Endothelial cell of umbilical vein (primary cell): ENCODE data around the gene MICALL2. TPM values are rescaled to one million over a fixed set of nuclear protein-coding genes. Genes with fewer than 3 reads are reported as not detected.

Experiments
- BruUV-seq: library from RNA; stranded (reverse); fragments of 400-500 nt; replicated peaks from 2 replicates; lab custom pipeline; 2021; lab: Mats Ljungman, UMichigan
- CTCF ChIA-PET: fragments of 300-600, 350-600 bp; sonication (Branson Sonifier 250); formaldehyde crosslinking; loops from one replicate; lab custom pipeline; 2021; ENCODE audit warnings: antibody characterized with exemption, inconsistent platforms; lab: Charles Lee
- POLR2A ChIA-PET: fragments of 300-600, 350-600 bp; sonication (Branson Sonifier 250); formaldehyde crosslinking; loops from one replicate; lab custom pipeline; 2021; ENCODE audit warnings: antibody characterized with exemption, inconsistent platforms; lab: Charles Lee
- DNase-seq: peaks from one replicate; pipeline ENCODE4 v3.0.0-alpha.2; 2011; ENCODE audit warnings: low read depth, low spot score
- FAIRE-seq: peaks from 2 replicates; lab custom pipeline; 2011; peaks lifted over from hg19 to GRCh38; lab: Jason Lieb, UNC
- H2AFZ ChIP-seq: 2 replicates; pipeline ENCODE4 v1.6.0; 2012; ENCODE audit warnings: low read depth, low read length, control low read depth, inconsistent platforms
- H3K27ac ChIP-seq: 2 replicates; pipeline ENCODE4 v1.5.1; 2011; ENCODE audit warnings: low read depth, mild to moderate bottlenecking, control low read depth, low read length, moderate library complexity; ENCODE audit not compliant: insufficient read depth
- H3K27me3 ChIP-seq, 2 experiments: 2 replicates each; pipeline versions ENCODE4 v1.6.0 to v1.6.1; 2011; ENCODE audit warnings: low read length in 2 of 2, mixed read lengths in 1 of 2; ENCODE audit not compliant: control insufficient read depth in 2 of 2, insufficient read depth in 2 of 2
- H3K36me3 ChIP-seq, 2 experiments: 2 replicates in 1 of 2; 3 replicates in 1 of 2; pipeline ENCODE4 v1.5.1; 2011; ENCODE audit warnings: low read length in 2 of 2, mild to moderate bottlenecking in 1 of 2, moderate library complexity in 1 of 2; ENCODE audit not compliant: control insufficient read depth in 2 of 2, insufficient read depth in 2 of 2; ENCODE audit errors: extremely low read depth in 1 of 2
- H3K4me1 ChIP-seq: 3 replicates; pipeline ENCODE4 v1.5.1; 2011; ENCODE audit warnings: mild to moderate bottlenecking, low read length; ENCODE audit not compliant: control insufficient read depth, insufficient read depth; ENCODE audit errors: extremely low read depth
- H3K4me2 ChIP-seq: 2 replicates; pipeline ENCODE4 v1.6.1; 2011; ENCODE audit warnings: low read length, control low read depth, mixed read lengths; ENCODE audit not compliant: insufficient read depth
- H3K4me3 ChIP-seq, 3 experiments: fragments of 200-600 bp in 1 of 3; sonication (generic), shearing (Covaris generic) in 1 of 3; replicated peaks in 1 of 3; 2 replicates each; pipeline ENCODE4 v1.5.1; 2011 to 2016; ENCODE audit warnings: control low read depth in 3 of 3, low read length in 3 of 3, mild to moderate bottlenecking in 2 of 3, inconsistent platforms in 1 of 3, low read depth in 1 of 3, moderate library complexity in 1 of 3; ENCODE audit not compliant: insufficient read depth in 1 of 3
- H3K79me2 ChIP-seq: 2 replicates; pipeline ENCODE4 v1.6.0; 2012; ENCODE audit warnings: low read length, inconsistent platforms; ENCODE audit not compliant: control insufficient read depth, insufficient read depth
- H3K9ac ChIP-seq: replicated peaks from 2 replicates; pipeline ENCODE3; 2011; ENCODE audit warnings: low read length, control low read depth; ENCODE audit not compliant: insufficient read depth; ENCODE audit errors: extremely low read depth
- H3K9me1 ChIP-seq: replicated peaks from 3 replicates; pipeline ENCODE4 v1.6.0; 2011; ENCODE audit warnings: mild to moderate bottlenecking, low read length; ENCODE audit not compliant: control insufficient read depth, insufficient read depth; ENCODE audit errors: extremely low read depth
- H3K9me3 ChIP-seq: replicated peaks from 2 replicates; pipeline ENCODE4 v1.5.1; 2012; ENCODE audit warnings: low read length, inconsistent platforms; ENCODE audit not compliant: control insufficient read depth, insufficient read depth
- H4K20me1 ChIP-seq: replicated peaks from 2 replicates; pipeline ENCODE3; 2011; ENCODE audit warnings: mild to moderate bottlenecking, low read length; ENCODE audit not compliant: control insufficient read depth, insufficient read depth; ENCODE audit errors: extremely low read depth
- FOS ChIP-seq: IDR thresholded peaks from 2 replicates; pipeline ENCODE4 v1.6.1; 2011; ENCODE audit warnings: mild to moderate bottlenecking, low read length, moderate library complexity, borderline replicate concordance; ENCODE audit not compliant: insufficient read depth
- GATA2 ChIP-seq: IDR thresholded peaks from 2 replicates; pipeline ENCODE4 v1.7.0; 2011; ENCODE audit warnings: low read depth, mild to moderate bottlenecking, moderate library complexity, mixed read lengths, low read length; ENCODE audit not compliant: insufficient read length, insufficient read depth
- MAX ChIP-seq: IDR thresholded peaks from 2 replicates; pipeline ENCODE4 v1.6.1; 2011; ENCODE audit not compliant: insufficient read depth, insufficient read length
- MYC ChIP-seq: IDR thresholded peaks from one replicate; pipeline ENCODE4 v1.6.1; 2011; ENCODE audit warnings: mild to moderate bottlenecking, low read depth, low read length
- POLR2A ChIP-seq: IDR thresholded peaks from 2 replicates; pipeline ENCODE4 v1.6.1; 2012; ENCODE audit warnings: low read depth, mild to moderate bottlenecking, control low read depth, low read length
- dilution Hi-C: fragments of 300-500 bp; cut with MboI; formaldehyde crosslinking; loops from one replicate; pipeline ENCODE4 v1.15.0; 2019; ENCODE audit warnings: low sequenced_read_pairs; ENCODE audit not compliant: extremely low pct_ligation_motif_present
- intact Hi-C: fragments of 100-400 bp; cut with micrococcal nuclease; formaldehyde crosslinking; loops from one replicate; pipeline ENCODE4 v1.10.0; 2022
- polyA plus RNA-seq, 4 experiments: library from polyadenylated mRNA; depleted of rRNA in 3 of 4; stranded (reverse) in 3 of 4; unstranded in 1 of 4; fragments of >200 nt; gene quantifications; 2 replicates each; pipeline versions ENCODE4 v1.2.1 to v1.2.3, GENCODE V29; 2011 to 2012; ENCODE audit warnings: missing spikeins in 1 of 4
- total RNA-seq: library from RNA; stranded (reverse); gene quantifications from 2 replicates; pipeline ENCODE4 v1.2.3, GENCODE V29; 2021
- TF ChIP-seq, protein P1 (sequence below), 2 donors: IDR thresholded peaks; 1 replicate in 1 of 2; 2 replicates in 1 of 2; pipeline ENCODE4 v1.5.1; 2011; ENCODE audit warnings: low read length in 2 of 2, mild to moderate bottlenecking in 2 of 2, moderate library complexity in 2 of 2, control low read depth in 1 of 2, inconsistent platforms in 1 of 2, low read depth in 1 of 2; ENCODE audit not compliant: insufficient read depth in 1 of 2; ENCODE audit errors: extremely low read depth in 1 of 2

MICALL2 gene
- total and polyA plus RNA-seq, 2 donors (not counting 3 experiments of a cell fraction or from before 2014, with no cell fraction given), result 29.8 to 46.3 TPM

DNA sequence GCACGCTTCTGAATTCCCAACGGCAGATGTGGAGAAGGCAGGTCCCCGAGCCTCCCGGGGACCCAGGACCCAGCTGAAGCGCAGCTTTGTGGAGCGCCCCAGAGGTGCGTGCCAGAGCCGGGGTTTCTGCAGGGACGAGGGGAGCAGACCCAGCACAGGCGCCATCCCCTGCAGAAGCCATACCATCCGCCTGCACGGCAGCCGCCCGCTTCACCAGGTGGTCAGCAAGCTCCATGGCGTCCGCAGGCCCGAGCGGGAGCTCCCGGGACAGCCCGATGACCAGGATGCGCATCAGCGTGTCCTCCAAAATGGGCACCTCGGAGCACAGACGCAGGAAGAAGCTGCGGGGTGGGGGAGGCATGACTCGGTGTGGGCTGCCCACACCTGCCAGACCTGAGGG is 34.3 kb upstream of the MICALL2 start:
- no TSS peak for BruUV-seq

More for the DNA sequence above, 34.3 kb upstream of the MICALL2 start:
- Histone ChIP-seq H3K27me3 (no peaks in the 10 kb centered on the region), H3K4me1 (no peaks in the 10 kb centered on the region), H3K27ac (no peak overlapping the region), H3K4me2 (no peak overlapping the region), H2AFZ (no peak overlapping the region), H3K79me2 (no peaks in the 10 kb centered on the region), H3K36me3 (peaks cover 7 to 48% of the 10 kb centered on the region in 2 experiments), H4K20me1 (no peaks in the 10 kb centered on the region), H3K9ac (no peak overlapping the region), H3K9me3 (no peaks in the 10 kb centered on the region), H3K9me1 (no peaks in the 10 kb centered on the region), H3K4me3 (no peak overlapping the region)
- dilution Hi-C loops, result no loop called here
- intact Hi-C loops, result no loop called here
- DNase-seq, result no peak
- no peak for TF ChIP-seq GATA2
- TF ChIP-seq MAX, result no peak
- TF ChIP-seq, protein P1, sequence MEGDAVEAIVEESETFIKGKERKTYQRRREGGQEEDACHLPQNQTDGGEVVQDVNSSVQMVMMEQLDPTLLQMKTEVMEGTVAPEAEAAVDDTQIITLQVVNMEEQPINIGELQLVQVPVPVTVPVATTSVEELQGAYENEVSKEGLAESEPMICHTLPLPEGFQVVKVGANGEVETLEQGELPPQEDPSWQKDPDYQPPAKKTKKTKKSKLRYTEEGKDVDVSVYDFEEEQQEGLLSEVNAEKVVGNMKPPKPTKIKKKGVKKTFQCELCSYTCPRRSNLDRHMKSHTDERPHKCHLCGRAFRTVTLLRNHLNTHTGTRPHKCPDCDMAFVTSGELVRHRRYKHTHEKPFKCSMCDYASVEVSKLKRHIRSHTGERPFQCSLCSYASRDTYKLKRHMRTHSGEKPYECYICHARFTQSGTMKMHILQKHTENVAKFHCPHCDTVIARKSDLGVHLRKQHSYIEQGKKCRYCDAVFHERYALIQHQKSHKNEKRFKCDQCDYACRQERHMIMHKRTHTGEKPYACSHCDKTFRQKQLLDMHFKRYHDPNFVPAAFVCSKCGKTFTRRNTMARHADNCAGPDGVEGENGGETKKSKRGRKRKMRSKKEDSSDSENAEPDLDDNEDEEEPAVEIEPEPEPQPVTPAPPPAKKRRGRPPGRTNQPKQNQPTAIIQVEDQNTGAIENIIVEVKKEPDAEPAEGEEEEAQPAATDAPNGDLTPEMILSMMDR (IDR thresholded peaks at IDR 0.05; ENCODE audit: extremely low read depth in 1 of 2, insufficient read depth in 1 of 2, low read depth in 1 of 2, low read length in 2 of 2), result no peak
- no peak for TF ChIP-seq POLR2A
- TF ChIP-seq FOS, result no peak
- no peak for TF ChIP-seq MYC
- ChIA-PET POLR2A (no interaction called here), CTCF (no interaction called here)
- no peak for FAIRE-seq
